Left lung (tissue), 10 donors: ENCODE results near the gene CDC14B. TPM values are rescaled to one million over a fixed set of nuclear protein-coding genes. Genes with fewer than 3 reads are reported as not detected.

ENCODE experiments used
- ATAC-seq: fragments of 200-7000 bp; cut with Tn5 transposase; one replicate; pipeline ENCODE4 v1.9.1; 2020; ENCODE audit warnings: moderate library complexity
- DNase-seq, 4 donors: peaks; one replicate each; pipeline ENCODE4 v3.0.0-alpha.2; 2013 to 2020
- H3K27ac ChIP-seq, 2 donors: fragments of 200-600 bp; sonication (generic) in 1 of 2; one replicate each; pipeline versions ENCODE4 v1.5.0 to v1.8.0; 2020 to 2021
- H3K27me3 ChIP-seq, 2 donors: fragments of 200-600 bp; sonication (generic) in 1 of 2; one replicate each; pipeline versions ENCODE4 v1.5.0 to v1.8.0; 2020 to 2021
- H3K36me3 ChIP-seq, 2 donors: fragments of 200-600 bp; sonication (generic) in 1 of 2; one replicate each; pipeline versions ENCODE4 v1.5.0 to v1.8.0; 2020 to 2021
- H3K4me1 ChIP-seq, 2 donors: fragments of 200-600 bp; one replicate each; pipeline ENCODE4 v1.8.0; 2021
- H3K4me3 ChIP-seq, 2 donors: fragments of 200-600 bp; sonication (generic) in 1 of 2; one replicate each; pipeline versions ENCODE4 v1.5.0 to v1.8.0; 2020 to 2021; ENCODE audit warnings: mild to moderate bottlenecking in 1 of 2
- H3K9me3 ChIP-seq, 2 donors: fragments of 200-600 bp; sonication (generic) in 1 of 2; one replicate each; pipeline versions ENCODE4 v1.5.0 to v1.8.0; 2020 to 2021
- CTCF ChIP-seq, 2 donors: fragments of 200-600 bp; sonication (generic) in 1 of 2; IDR thresholded peaks; one replicate each; pipeline versions ENCODE4 v1.5.0 to v1.8.0; 2021; ENCODE audit warnings: antibody characterized with exemption in 2 of 2
- intact Hi-C, 2 donors: fragments of 100-400 bp; cut with DNase I; formaldehyde crosslinking; loops; one replicate each; pipeline versions ENCODE4 v1.11.2 to v1.14.2; 2022
- polyA plus RNA-seq, 6 donors: library from polyadenylated mRNA; unstranded; fragments of 120-200 nt; gene quantifications; one replicate each; pipeline ENCODE4 v1.2.1, GENCODE V29; 2013; ENCODE audit not compliant: insufficient read length in 6 of 6
- total RNA-seq, 2 donors: library from RNA; stranded (reverse); fragmentation: NEBNext Ultra II Directional; extraction: Animal tissue kit (Norgen Biotek cat#: 25700); gene quantifications; one replicate each; pipeline ENCODE4 v1.2.1, GENCODE V29; 2021
- donor health status: DM: no; HTN: yes; CAD: no.
- donor health status: DM: no; HTN: no; CAD: no.

CDC14B gene
- total and polyA plus RNA-seq, 8 donors = 10.5 to 20.3 (median 17.9) TPM

GRCh38 chr9:96498796-96499195 is 120.8 kb downstream of the CDC14B start:
- Histone ChIP-seq H3K27me3 (no peaks in the 10 kb centered on the region), H3K27ac (no peak overlapping the region), H3K36me3 (no peaks in the 10 kb centered on the region), H3K9me3 (no peaks in the 10 kb centered on the region), H3K4me3 (no peak overlapping the region), H3K4me1 (peaks cover 0 to 3% of the 10 kb centered on the region in 2 donors)
- TF ChIP-seq CTCF (IDR thresholded peaks at IDR 0.05) = no peak
- ATAC-seq (no peak), DNase-seq (no peak)
- intact Hi-C loops = no loop called here

- ATAC-seq = no peak
These were observed 122.6 kb downstream of the CDC14B start for GRCh38 chr9:96497117-96497399.

GRCh38 chr9:96496368-96497116 is 123.1 kb downstream of the CDC14B start:
- ATAC-seq (no peak), DNase-seq (no peak)
- H3K4me3 ChIP-seq = no peak overlapping the region
- no peaks in the 10 kb centered on the region for H3K9me3 ChIP-seq
- H3K27ac ChIP-seq = no peak overlapping the region
- H3K4me1 ChIP-seq = peaks cover 5 to 6% of the 10 kb centered on the region in 2 donors
- intact Hi-C loops = no loop called here
- no peaks in the 10 kb centered on the region for H3K27me3 ChIP-seq
- TF ChIP-seq CTCF (IDR thresholded peaks at IDR 0.05) = no peak
- H3K36me3 ChIP-seq = no peaks in the 10 kb centered on the region

More at GRCh38 chr9:96497117-96497399, 122.6 kb downstream of the CDC14B start:
- H3K9me3 ChIP-seq = no peaks in the 10 kb centered on the region
- H3K36me3 ChIP-seq = no peaks in the 10 kb centered on the region
- H3K4me3 ChIP-seq = no peak overlapping the region
- H3K27ac ChIP-seq = no peak overlapping the region
- peaks cover 3% of the 10 kb centered on the region in 2 donors for H3K4me1 ChIP-seq
- H3K27me3 ChIP-seq = no peaks in the 10 kb centered on the region
- no peak for DNase-seq
- intact Hi-C loops = no loop called here
- TF ChIP-seq CTCF (IDR thresholded peaks at IDR 0.05) = no peak

- Histone ChIP-seq H3K27ac (peak overlapping the region in 1 of 2 donors; percentile 39), H3K9me3 (no peaks in the 10 kb centered on the region), H3K4me3 (no peak overlapping the region), H3K27me3 (no peaks in the 10 kb centered on the region), H3K4me1 (peaks cover 6 to 12% of the 10 kb centered on the region in 2 donors), H3K36me3 (peaks cover 0 to 8% of the 10 kb centered on the region in 2 donors)
- intact Hi-C loops = no loop called here
- DNase-seq (peak in 1 of 4 donors; percentile 79), ATAC-seq (peak; percentile 77)
- TF ChIP-seq CTCF (IDR thresholded peaks at IDR 0.05) = no peak
These were observed 124.3 kb downstream of the CDC14B start for GRCh38 chr9:96495341-96495740.

- Histone ChIP-seq H3K4me3 (no peak overlapping the region), H3K4me1 (peaks cover 6 to 12% of the 10 kb centered on the region in 2 donors), H3K9me3 (no peaks in the 10 kb centered on the region), H3K27ac (no peak overlapping the region), H3K27me3 (no peaks in the 10 kb centered on the region), H3K36me3 (peaks cover 0 to 18% of the 10 kb centered on the region in 2 donors)
- no peak for DNase-seq
- intact Hi-C loops = no loop called here
- ATAC-seq = no peak
- TF ChIP-seq CTCF (IDR thresholded peaks at IDR 0.05) = no peak
These were observed 125.3 kb downstream of the CDC14B start for GRCh38 chr9:96494215-96494800.
